HepG2 (cell line): ENCODE measurements around the gene RASA4B. TPM values are rescaled to one million over a fixed set of nuclear protein-coding genes. Genes with fewer than 3 reads are reported as not detected.

Source experiments
- CCDC6 ChIP-seq: sonication (generic); formaldehyde crosslinking; IDR thresholded peaks from 2 replicates; pipeline ENCODE4 v1.8.1; 2022; ENCODE audit warnings: mild to moderate bottlenecking, missing genetic modification reagents, moderate library complexity
- ELF4 ChIP-seq: sonication (generic); formaldehyde crosslinking; IDR thresholded peaks from 2 replicates; pipeline ENCODE4 v1.5.0; 2020; ENCODE audit warnings: missing genetic modification reagents, mild to moderate bottlenecking, moderate library complexity, borderline replicate concordance
- MAZ ChIP-seq, 2 experiments: sonication (generic) in 1 of 2; formaldehyde crosslinking in 1 of 2; IDR thresholded peaks; 2 replicates each; pipeline versions ENCODE4 v1.5.0 to v1.6.1; 2012 to 2020; ENCODE audit warnings: low read depth in 2 of 2, mild to moderate bottlenecking in 2 of 2, borderline replicate concordance in 1 of 2, improper control_type of control experiment in 1 of 2, low read length in 1 of 2, missing genetic modification reagents in 1 of 2, moderate library complexity in 1 of 2
- MYC ChIP-seq: sonication (generic); formaldehyde crosslinking; IDR thresholded peaks from 2 replicates; pipeline ENCODE4 v1.9.0; 2021; ENCODE audit warnings: missing genetic modification reagents, borderline replicate concordance
- RBFOX2 ChIP-seq: fragments of 200-400 bp; formaldehyde crosslinking; IDR thresholded peaks from 2 replicates; pipeline ENCODE4 v1.6.1; 2017; ENCODE audit warnings: low read depth, mild to moderate bottlenecking, low read length
- TBL1XR1 ChIP-seq: fragments of 150-350 bp; IDR thresholded peaks from 2 replicates; pipeline ENCODE4 v1.6.1; 2014; ENCODE audit warnings: borderline replicate concordance, low read length; ENCODE audit not compliant: partially characterized antibody
- U2AF2 ChIP-seq: fragments of 200-400 bp; formaldehyde crosslinking; IDR thresholded peaks from 2 replicates; pipeline ENCODE4 v1.6.1; 2017; ENCODE audit warnings: low read depth, mild to moderate bottlenecking, low read length
- ZMYM4 ChIP-seq: sonication (generic); formaldehyde crosslinking; IDR thresholded peaks from 2 replicates; pipeline ENCODE4 v1.8.1; 2023; ENCODE audit warnings: mild to moderate bottlenecking, missing genetic modification reagents
- ZNF432 ChIP-seq: sonication (generic); formaldehyde crosslinking; IDR thresholded peaks from 2 replicates; pipeline ENCODE4 v1.5.0; 2020; ENCODE audit warnings: missing genetic modification reagents, mild to moderate bottlenecking, borderline replicate concordance
- ZNF563 ChIP-seq: sonication (generic); formaldehyde crosslinking; IDR thresholded peaks from 2 replicates; pipeline ENCODE4 v1.8.0; 2022; ENCODE audit warnings: mild to moderate bottlenecking, moderate library complexity, missing genetic modification reagents
- ZNF644 ChIP-seq: IDR thresholded peaks from 2 replicates; pipeline ENCODE4 v1.6.1; 2016; ENCODE audit warnings: low read depth
- polyA plus RNA-seq, 8 experiments: library from polyadenylated mRNA; depleted of rRNA in 3 of 8; stranded (reverse) in 7 of 8; unstranded in 1 of 8; fragments of >200 nt; fragmentation: Illumina TruSeq in 4 of 8; extraction: Trizol in 4 of 8; gene quantifications; 2 replicates each; pipeline versions ENCODE4 v1.2.1 to v1.2.3, GENCODE V29; 2011 to 2016; ENCODE audit warnings: low read depth in 4 of 8, missing spikeins in 1 of 8, mixed read lengths in 1 of 8; ENCODE audit not compliant: insufficient read depth in 1 of 8
- total RNA-seq, 5 experiments: library from RNA; depleted of rRNA; stranded (reverse); fragments of >200 nt; fragmentation: Illumina TruSeq; extraction: Trizol; gene quantifications; 2 replicates each; pipeline ENCODE4 v1.2.3, GENCODE V29; 2016; ENCODE audit warnings: low read depth in 1 of 5
- TF ChIP-seq, protein P1 (sequence below): sonication (generic); formaldehyde crosslinking; IDR thresholded peaks from 2 replicates; pipeline ENCODE4 v1.5.0; 2020; ENCODE audit warnings: missing genetic modification reagents
- TF ChIP-seq, protein P2 (sequence below): sonication (generic); formaldehyde crosslinking; IDR thresholded peaks from 2 replicates; pipeline ENCODE4 v1.5.1; 2020; ENCODE audit warnings: missing genetic modification reagents, mild to moderate bottlenecking, borderline replicate concordance
- TF ChIP-seq, protein P3 (sequence below): sonication (generic); formaldehyde crosslinking; IDR thresholded peaks from 2 replicates; pipeline ENCODE4 v1.4.0; 2020; ENCODE audit warnings: mild to moderate bottlenecking, missing genetic modification reagents
- TF ChIP-seq, protein P4 (sequence below): sonication (generic); formaldehyde crosslinking; IDR thresholded peaks from 2 replicates; pipeline ENCODE4 v1.9.0; 2022; ENCODE audit warnings: missing genetic modification reagents, mild to moderate bottlenecking, borderline replicate concordance
- TF ChIP-seq, protein P5 (sequence below): IDR thresholded peaks from 2 replicates; pipeline ENCODE4 v1.6.1; 2016; ENCODE audit warnings: low read depth, missing genetic modification reagents, missing compliant biosample characterization

Gene RASA4B
- total and polyA plus RNA-seq, 2 of the 13 experiments (the other 11 are each of a cell fraction or from before 2014, with no cell fraction given) = 0.82 to 1.3 TPM

DNA sequence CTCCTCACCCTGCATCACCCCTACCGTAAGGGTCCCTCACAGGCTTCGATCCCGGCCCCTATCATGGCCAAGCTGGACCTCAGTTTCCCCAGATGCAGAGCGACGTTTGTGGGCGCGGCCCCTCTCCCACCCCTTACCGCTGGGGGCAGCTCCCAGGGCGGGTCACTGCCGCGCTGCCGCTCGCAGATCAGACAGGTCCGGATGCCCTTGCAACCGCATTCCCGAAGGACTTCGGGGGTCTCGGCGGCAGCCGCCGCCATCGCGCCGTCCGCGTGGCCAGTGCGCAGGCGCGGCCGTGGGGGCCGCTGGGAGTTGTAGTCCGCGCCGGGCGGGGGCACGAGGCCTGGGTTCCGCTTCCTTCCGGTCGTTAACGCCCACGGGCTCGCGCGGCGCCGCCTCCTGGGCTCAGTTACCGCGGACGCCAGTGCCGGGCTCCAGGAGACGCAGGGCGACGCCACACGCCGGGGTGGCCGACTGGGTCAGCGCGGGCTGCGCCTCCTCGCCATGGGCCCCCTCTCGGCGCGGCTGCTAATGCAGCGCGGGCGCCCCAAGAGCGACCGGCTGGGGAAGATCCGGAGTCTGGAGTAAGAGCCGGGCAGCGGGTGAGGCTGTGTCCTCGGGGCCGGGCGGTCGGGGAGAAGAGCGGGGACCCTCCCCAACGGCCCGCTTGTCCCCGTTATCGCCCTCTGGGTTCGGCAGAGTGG is 52.8 kb downstream of the RASA4B start, which contains the start of the genes ALKBH4 and LRWD1 (continued):
- TF ChIP-seq, protein P1, sequence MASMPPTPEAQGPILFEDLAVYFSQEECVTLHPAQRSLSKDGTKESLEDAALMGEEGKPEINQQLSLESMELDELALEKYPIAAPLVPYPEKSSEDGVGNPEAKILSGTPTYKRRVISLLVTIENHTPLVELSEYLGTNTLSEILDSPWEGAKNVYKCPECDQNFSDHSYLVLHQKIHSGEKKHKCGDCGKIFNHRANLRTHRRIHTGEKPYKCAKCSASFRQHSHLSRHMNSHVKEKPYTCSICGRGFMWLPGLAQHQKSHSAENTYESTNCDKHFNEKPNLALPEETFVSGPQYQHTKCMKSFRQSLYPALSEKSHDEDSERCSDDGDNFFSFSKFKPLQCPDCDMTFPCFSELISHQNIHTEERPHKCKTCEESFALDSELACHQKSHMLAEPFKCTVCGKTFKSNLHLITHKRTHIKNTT (CRISPR knock-in tag) = no peak
- no peak for TF ChIP-seq ZNF432 (CRISPR knock-in tag)
- TF ChIP-seq, protein P2, sequence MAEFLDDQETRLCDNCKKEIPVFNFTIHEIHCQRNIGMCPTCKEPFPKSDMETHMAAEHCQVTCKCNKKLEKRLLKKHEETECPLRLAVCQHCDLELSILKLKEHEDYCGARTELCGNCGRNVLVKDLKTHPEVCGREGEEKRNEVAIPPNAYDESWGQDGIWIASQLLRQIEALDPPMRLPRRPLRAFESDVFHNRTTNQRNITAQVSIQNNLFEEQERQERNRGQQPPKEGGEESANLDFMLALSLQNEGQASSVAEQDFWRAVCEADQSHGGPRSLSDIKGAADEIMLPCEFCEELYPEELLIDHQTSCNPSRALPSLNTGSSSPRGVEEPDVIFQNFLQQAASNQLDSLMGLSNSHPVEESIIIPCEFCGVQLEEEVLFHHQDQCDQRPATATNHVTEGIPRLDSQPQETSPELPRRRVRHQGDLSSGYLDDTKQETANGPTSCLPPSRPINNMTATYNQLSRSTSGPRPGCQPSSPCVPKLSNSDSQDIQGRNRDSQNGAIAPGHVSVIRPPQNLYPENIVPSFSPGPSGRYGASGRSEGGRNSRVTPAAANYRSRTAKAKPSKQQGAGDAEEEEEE (CRISPR knock-in tag) = 0 out of 2 replicates have a peak, but pooled peaks have one; percentile 74
- peak; percentile 80; the same call in 1 of the 2 replicates for TF ChIP-seq ZNF563 (CRISPR knock-in tag)
- peak; percentile 91 for TF ChIP-seq RBFOX2
- TF ChIP-seq U2AF2 = no peak
- TF ChIP-seq, protein P3, sequence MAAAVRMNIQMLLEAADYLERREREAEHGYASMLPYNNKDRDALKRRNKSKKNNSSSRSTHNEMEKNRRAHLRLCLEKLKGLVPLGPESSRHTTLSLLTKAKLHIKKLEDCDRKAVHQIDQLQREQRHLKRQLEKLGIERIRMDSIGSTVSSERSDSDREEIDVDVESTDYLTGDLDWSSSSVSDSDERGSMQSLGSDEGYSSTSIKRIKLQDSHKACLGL (CRISPR knock-in tag) = peak; percentile 62; the same call in 1 of the 2 replicates
- no peak for TF ChIP-seq ZNF644 (CRISPR knock-in tag)
- peak; percentile 92 for TF ChIP-seq MYC (CRISPR knock-in tag)
- peak; percentile 88 for TF ChIP-seq MAZ (IDR thresholded peaks at IDR 0.05; ENCODE audit: borderline replicate concordance, low read depth, low read length)
- TF ChIP-seq MAZ (CRISPR knock-in tag; IDR thresholded peaks at IDR 0.05; ENCODE audit: low read depth) = peak; percentile 94
- TF ChIP-seq, protein P4, sequence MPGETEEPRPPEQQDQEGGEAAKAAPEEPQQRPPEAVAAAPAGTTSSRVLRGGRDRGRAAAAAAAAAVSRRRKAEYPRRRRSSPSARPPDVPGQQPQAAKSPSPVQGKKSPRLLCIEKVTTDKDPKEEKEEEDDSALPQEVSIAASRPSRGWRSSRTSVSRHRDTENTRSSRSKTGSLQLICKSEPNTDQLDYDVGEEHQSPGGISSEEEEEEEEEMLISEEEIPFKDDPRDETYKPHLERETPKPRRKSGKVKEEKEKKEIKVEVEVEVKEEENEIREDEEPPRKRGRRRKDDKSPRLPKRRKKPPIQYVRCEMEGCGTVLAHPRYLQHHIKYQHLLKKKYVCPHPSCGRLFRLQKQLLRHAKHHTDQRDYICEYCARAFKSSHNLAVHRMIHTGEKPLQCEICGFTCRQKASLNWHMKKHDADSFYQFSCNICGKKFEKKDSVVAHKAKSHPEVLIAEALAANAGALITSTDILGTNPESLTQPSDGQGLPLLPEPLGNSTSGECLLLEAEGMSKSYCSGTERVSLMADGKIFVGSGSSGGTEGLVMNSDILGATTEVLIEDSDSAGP (CRISPR knock-in tag) = peak; percentile 46; the same call in 1 of the 2 replicates
- TF ChIP-seq ELF4 (CRISPR knock-in tag) = 0 out of 2 replicates have a peak, but pooled peaks have one; percentile 47
- no peak for TF ChIP-seq TBL1XR1
- TF ChIP-seq CCDC6 (CRISPR knock-in tag) = peak; percentile 54; the same call in 1 of the 2 replicates
- peak; percentile 81 for TF ChIP-seq ZMYM4 (CRISPR knock-in tag)
- TF ChIP-seq, protein P5, sequence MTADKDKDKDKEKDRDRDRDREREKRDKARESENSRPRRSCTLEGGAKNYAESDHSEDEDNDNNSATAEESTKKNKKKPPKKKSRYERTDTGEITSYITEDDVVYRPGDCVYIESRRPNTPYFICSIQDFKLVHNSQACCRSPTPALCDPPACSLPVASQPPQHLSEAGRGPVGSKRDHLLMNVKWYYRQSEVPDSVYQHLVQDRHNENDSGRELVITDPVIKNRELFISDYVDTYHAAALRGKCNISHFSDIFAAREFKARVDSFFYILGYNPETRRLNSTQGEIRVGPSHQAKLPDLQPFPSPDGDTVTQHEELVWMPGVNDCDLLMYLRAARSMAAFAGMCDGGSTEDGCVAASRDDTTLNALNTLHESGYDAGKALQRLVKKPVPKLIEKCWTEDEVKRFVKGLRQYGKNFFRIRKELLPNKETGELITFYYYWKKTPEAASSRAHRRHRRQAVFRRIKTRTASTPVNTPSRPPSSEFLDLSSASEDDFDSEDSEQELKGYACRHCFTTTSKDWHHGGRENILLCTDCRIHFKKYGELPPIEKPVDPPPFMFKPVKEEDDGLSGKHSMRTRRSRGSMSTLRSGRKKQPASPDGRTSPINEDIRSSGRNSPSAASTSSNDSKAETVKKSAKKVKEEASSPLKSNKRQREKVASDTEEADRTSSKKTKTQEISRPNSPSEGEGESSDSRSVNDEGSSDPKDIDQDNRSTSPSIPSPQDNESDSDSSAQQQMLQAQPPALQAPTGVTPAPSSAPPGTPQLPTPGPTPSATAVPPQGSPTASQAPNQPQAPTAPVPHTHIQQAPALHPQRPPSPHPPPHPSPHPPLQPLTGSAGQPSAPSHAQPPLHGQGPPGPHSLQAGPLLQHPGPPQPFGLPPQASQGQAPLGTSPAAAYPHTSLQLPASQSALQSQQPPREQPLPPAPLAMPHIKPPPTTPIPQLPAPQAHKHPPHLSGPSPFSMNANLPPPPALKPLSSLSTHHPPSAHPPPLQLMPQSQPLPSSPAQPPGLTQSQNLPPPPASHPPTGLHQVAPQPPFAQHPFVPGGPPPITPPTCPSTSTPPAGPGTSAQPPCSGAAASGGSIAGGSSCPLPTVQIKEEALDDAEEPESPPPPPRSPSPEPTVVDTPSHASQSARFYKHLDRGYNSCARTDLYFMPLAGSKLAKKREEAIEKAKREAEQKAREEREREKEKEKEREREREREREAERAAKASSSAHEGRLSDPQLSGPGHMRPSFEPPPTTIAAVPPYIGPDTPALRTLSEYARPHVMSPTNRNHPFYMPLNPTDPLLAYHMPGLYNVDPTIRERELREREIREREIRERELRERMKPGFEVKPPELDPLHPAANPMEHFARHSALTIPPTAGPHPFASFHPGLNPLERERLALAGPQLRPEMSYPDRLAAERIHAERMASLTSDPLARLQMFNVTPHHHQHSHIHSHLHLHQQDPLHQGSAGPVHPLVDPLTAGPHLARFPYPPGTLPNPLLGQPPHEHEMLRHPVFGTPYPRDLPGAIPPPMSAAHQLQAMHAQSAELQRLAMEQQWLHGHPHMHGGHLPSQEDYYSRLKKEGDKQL (CRISPR knock-in tag) = peak; percentile 15; the same call in 1 of the 2 replicates
